Esophagus muscularis mucosa (tissue), 4 donors: Measurements from ENCODE around the gene CALD1.

Experiments used
- EP300 ChIP-seq: sonication (generic); formaldehyde crosslinking; IDR thresholded peaks from one replicate; pipeline ENCODE4 v1.6.1; 2017; ENCODE audit warnings: antibody characterized with exemption
- POLR2A ChIP-seq: fragments of 450-650 bp; IDR thresholded peaks from one replicate; pipeline ENCODE4 v1.6.1; 2017; ENCODE audit warnings: antibody characterized with exemption, moderate library complexity, mild to moderate bottlenecking, low read depth
- TF ChIP-seq, protein P1 (sequence below), 3 experiments: fragments of 200-600 bp in 2 of 3; fragments of 450-650 bp in 1 of 3; sonication (generic) in 2 of 3; IDR thresholded peaks; one replicate each; pipeline ENCODE4 v1.5.1; 2017 to 2019; ENCODE audit warnings: antibody characterized with exemption in 3 of 3, mild to moderate bottlenecking in 2 of 3, moderate library complexity in 1 of 3

DNA sequence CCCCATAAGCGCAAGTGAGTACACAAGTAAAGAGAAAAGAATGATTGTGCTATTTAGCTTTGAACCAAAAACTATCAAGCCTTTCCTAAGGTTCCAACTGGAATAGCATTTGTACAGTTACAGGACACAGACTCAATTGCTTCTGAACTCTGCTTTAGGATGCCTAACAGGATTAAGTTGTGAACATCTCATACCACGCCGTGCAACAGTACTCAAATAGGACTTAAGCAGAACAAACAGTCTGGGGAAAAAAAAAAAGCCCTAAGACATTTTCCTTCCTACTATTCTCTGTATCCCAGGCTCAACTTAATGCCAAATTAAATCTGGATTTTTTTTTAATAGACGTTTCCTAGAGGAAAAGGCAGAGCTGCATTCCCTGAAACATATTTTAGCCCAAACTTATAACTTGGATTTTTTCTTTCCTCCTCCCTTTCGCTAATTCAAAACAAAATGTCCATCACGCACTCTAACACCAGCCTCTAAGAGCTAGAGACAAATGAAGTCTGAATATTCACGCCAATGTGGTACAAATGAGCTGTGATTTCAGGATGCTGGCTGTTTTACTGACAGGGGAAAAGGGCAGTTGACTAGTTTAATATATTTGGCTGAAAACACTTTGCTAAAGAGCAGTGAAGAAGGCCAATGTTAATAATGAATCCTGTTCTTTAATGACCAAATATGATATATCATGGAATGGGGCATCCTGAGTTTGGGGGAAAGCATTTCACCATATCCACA is 68.6 kb downstream of the CALD1 start:
- TF ChIP-seq, protein P1, sequence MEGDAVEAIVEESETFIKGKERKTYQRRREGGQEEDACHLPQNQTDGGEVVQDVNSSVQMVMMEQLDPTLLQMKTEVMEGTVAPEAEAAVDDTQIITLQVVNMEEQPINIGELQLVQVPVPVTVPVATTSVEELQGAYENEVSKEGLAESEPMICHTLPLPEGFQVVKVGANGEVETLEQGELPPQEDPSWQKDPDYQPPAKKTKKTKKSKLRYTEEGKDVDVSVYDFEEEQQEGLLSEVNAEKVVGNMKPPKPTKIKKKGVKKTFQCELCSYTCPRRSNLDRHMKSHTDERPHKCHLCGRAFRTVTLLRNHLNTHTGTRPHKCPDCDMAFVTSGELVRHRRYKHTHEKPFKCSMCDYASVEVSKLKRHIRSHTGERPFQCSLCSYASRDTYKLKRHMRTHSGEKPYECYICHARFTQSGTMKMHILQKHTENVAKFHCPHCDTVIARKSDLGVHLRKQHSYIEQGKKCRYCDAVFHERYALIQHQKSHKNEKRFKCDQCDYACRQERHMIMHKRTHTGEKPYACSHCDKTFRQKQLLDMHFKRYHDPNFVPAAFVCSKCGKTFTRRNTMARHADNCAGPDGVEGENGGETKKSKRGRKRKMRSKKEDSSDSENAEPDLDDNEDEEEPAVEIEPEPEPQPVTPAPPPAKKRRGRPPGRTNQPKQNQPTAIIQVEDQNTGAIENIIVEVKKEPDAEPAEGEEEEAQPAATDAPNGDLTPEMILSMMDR (IDR thresholded peaks at IDR 0.05), result no peak
- TF ChIP-seq POLR2A (no peak), EP300 (no peak)
